Measurements from ENCODE around the gene TMOD1.

DNA sequence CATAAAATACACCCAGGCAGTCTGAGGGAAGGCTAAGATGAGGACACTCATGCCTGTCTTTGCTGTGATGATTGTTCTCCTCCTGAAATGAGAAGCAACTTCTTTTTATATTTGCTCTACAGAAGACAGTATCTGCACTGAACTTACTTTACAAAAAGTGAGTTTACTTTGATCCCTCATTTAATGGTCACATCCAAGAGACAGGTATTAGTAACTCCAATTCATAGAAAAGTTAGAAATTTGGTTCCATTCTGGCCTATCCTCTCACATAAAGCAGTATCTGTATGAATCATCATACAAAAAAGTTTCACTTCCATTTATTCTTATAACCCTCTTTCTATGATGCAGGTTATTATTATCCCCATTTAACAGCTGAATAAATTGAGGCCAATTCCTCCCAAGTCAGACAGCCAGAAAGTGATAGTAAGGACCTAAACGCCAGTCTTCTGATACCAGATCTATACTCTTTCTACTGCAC lies 116.5 kb downstream of the TMOD1 start:
- TF ChIP-seq EZH2 (IDR thresholded peaks at IDR 0.05; ENCODE audit: insufficient read depth, poor library complexity, severe bottlenecking) (no peak), EZH2phosphoT487 (IDR thresholded peaks at IDR 0.05; ENCODE audit: insufficient read depth, low read depth) (no peak)
